UCSD-AML1 (cell line): ENCODE data around the gene CCDC107.

Experiments
- DNase-seq: peaks from one replicate; lab custom pipeline; 2025; ENCODE audit not compliant: unreplicated experiment; lab: John Stamatoyannopoulos, UW

The CCDC107 gene

GRCh38 chr9:35700031-35700430 lies 41.9 kb downstream of the CCDC107 start:
- DNase-seq = no peak

- DNase-seq = no peak
Observed at GRCh38 chr9:35700942-35701341, 42.9 kb downstream of the CCDC107 start.

GRCh38 chr9:35702696-35703095 lies 44.6 kb downstream of the CCDC107 start:
- no peak for DNase-seq

- no peak for DNase-seq
Observed at GRCh38 chr9:35703906-35704672, 46.0 kb downstream of the CCDC107 start.

GRCh38 chr9:35705372-35705771 lies 47.3 kb downstream of the CCDC107 start:
- DNase-seq = no peak

GRCh38 chr9:35705836-35706430 lies 47.8 kb downstream of the CCDC107 start:
- no peak for DNase-seq

- no peak for DNase-seq
Observed at GRCh38 chr9:35706951-35707350, 48.9 kb downstream of the CCDC107 start.

- no peak for DNase-seq
Observed at GRCh38 chr9:35708146-35708545, 50.1 kb downstream of the CCDC107 start.

- no peak for DNase-seq
Observed at GRCh38 chr9:35710818-35711500, 52.9 kb downstream of the CCDC107 start.
